Small intestine (tissue), 7 donors: ENCODE results near the gene HELZ. TPM values are rescaled to one million over a fixed set of nuclear protein-coding genes. Genes with fewer than 3 reads are reported as not detected.

Source experiments
- DNase-seq, 2 donors: peaks; one replicate each; pipeline versions ENCODE4 v3.0.0 to v3.0.0-alpha.2; 2013
- FAIRE-seq: peaks from 2 replicates; lab custom pipeline; 2012; peaks lifted over from hg19 to GRCh38; lab: Jason Lieb, UNC
- H3K27ac ChIP-seq, 3 donors: one replicate each; pipeline ENCODE4 v1.5.1; 2013; ENCODE audit warnings: low read length in 2 of 3, mild to moderate bottlenecking in 2 of 3, control low read depth in 1 of 3, inconsistent platforms in 1 of 3, low read depth in 1 of 3, moderate library complexity in 1 of 3
- H3K27me3 ChIP-seq, 3 donors: one replicate each; pipeline ENCODE4 v1.6.1; 2013; ENCODE audit warnings: low read length in 3 of 3, inconsistent platforms in 1 of 3; ENCODE audit not compliant: control insufficient read depth in 3 of 3, insufficient read depth in 3 of 3
- H3K36me3 ChIP-seq, 3 donors: one replicate each; pipeline ENCODE4 v1.6.1; 2013; ENCODE audit warnings: low read length in 3 of 3, inconsistent platforms in 1 of 3, low read depth in 1 of 3, mild to moderate bottlenecking in 1 of 3, moderate library complexity in 1 of 3; ENCODE audit not compliant: control insufficient read depth in 3 of 3, insufficient read depth in 2 of 3
- H3K4me1 ChIP-seq, 3 donors: one replicate each; pipeline ENCODE4 v1.6.1; 2013; ENCODE audit warnings: low read length in 2 of 3, inconsistent platforms in 1 of 3, low read depth in 1 of 3, mild to moderate bottlenecking in 1 of 3, moderate library complexity in 1 of 3; ENCODE audit not compliant: control insufficient read depth in 3 of 3, insufficient read depth in 2 of 3
- H3K4me3 ChIP-seq, 3 donors: one replicate each; pipeline ENCODE4 v1.5.1; 2013; ENCODE audit warnings: low read length in 3 of 3, control low read depth in 1 of 3, inconsistent platforms in 1 of 3, low read depth in 1 of 3, mild to moderate bottlenecking in 1 of 3, moderate library complexity in 1 of 3
- H3K9me3 ChIP-seq, 2 donors: one replicate each; pipeline ENCODE4 v1.6.1; 2013; ENCODE audit warnings: low read depth in 1 of 2, low read length in 1 of 2; ENCODE audit not compliant: control insufficient read depth in 2 of 2, insufficient read depth in 1 of 2
- WGBS, 3 donors: extraction: QIAGEN DNeasy Blood & Tissue Kit; methylation state at CpG; one replicate each; pipeline ENCODE4 v1.1.7; 2013; 5-methylcytosine and 5-hydroxymethylcytosine counted together
- polyA plus RNA-seq, 4 donors: library from polyadenylated mRNA; stranded (reverse) in 3 of 4; unstranded in 1 of 4; fragments of 200-250 nt in 3 of 4; fragments of 120-200 nt in 1 of 4; gene quantifications; one replicate each; pipeline versions ENCODE4 v1.2.1 to v1.2.3, GENCODE V29; 2013
- donor health status: healthy with polysubstance abuse.
- donor health status: control.
- donor health status: control.
- donor health status: Bipolar disorder and iron deficiency.
- donor health status: healthy.

The HELZ gene
- polyA plus RNA-seq, 4 donors: 2.7 to 27.3 (median 3.6) TPM

- no peak for DNase-seq
- no peak for FAIRE-seq
- WGBS, 3 donors: 71 to 75% (median 75%) methylated on average over 5 of the region's 5 CpGs
- H3K27me3 ChIP-seq: no peaks in the 10 kb centered on the region
- H3K4me3 ChIP-seq: no peak overlapping the region
- no peaks in the 10 kb centered on the region for H3K36me3 ChIP-seq
- no peaks in the 10 kb centered on the region for H3K9me3 ChIP-seq
- no peak overlapping the region for H3K27ac ChIP-seq
- H3K4me1 ChIP-seq: no peaks in the 10 kb centered on the region
Measured at GRCh38 chr17:67283731-67284516, 38.9 kb upstream of the HELZ start.

GRCh38 chr17:67281743-67282142 lies 36.7 kb upstream of the HELZ start:
- Histone ChIP-seq H3K36me3 (no peaks in the 10 kb centered on the region), H3K4me3 (no peak overlapping the region), H3K4me1 (no peaks in the 10 kb centered on the region), H3K27me3 (no peaks in the 10 kb centered on the region), H3K9me3 (no peaks in the 10 kb centered on the region), H3K27ac (no peak overlapping the region)
- WGBS, 3 donors: 74 to 81% (median 75%) methylated on average over 8 of the region's 8 CpGs
- FAIRE-seq: no peak
- no peak for DNase-seq

GRCh38 chr17:67281053-67281452 lies 36.1 kb upstream of the HELZ start:
- no peaks in the 10 kb centered on the region for H3K27me3 ChIP-seq
- H3K9me3 ChIP-seq: no peaks in the 10 kb centered on the region
- FAIRE-seq (no peak), DNase-seq (no peak)
- H3K27ac ChIP-seq: no peak overlapping the region
- H3K4me3 ChIP-seq: no peak overlapping the region
- 67 to 73% (median 69%) methylated on average over 3 of the region's 3 CpGs for WGBS, 3 donors
- no peaks in the 10 kb centered on the region for H3K36me3 ChIP-seq
- no peaks in the 10 kb centered on the region for H3K4me1 ChIP-seq

GRCh38 chr17:67280279-67280678 lies 35.3 kb upstream of the HELZ start:
- FAIRE-seq (no peak), DNase-seq (no peak)
- H3K9me3 ChIP-seq: no peaks in the 10 kb centered on the region
- no peaks in the 10 kb centered on the region for H3K4me1 ChIP-seq
- no peaks in the 10 kb centered on the region for H3K27me3 ChIP-seq
- H3K4me3 ChIP-seq: no peak overlapping the region
- H3K36me3 ChIP-seq: no peaks in the 10 kb centered on the region
- 85 to 90% (median 87%) methylated on average over 6 of the region's 6 CpGs for WGBS, 3 donors
- H3K27ac ChIP-seq: no peak overlapping the region

- Histone ChIP-seq H3K36me3 (no peaks in the 10 kb centered on the region), H3K4me1 (no peaks in the 10 kb centered on the region), H3K27me3 (no peaks in the 10 kb centered on the region), H3K27ac (no peak overlapping the region), H3K4me3 (no peak overlapping the region), H3K9me3 (peaks cover 0 to 2% of the 10 kb centered on the region in 2 donors)
- WGBS, 3 donors: 73 to 85% (median 81%) methylated on average over 7 of the region's 7 CpGs
- FAIRE-seq (no peak), DNase-seq (no peak)
Measured at GRCh38 chr17:67279115-67279514, 34.1 kb upstream of the HELZ start.

- Histone ChIP-seq H3K27ac (no peak overlapping the region), H3K27me3 (no peaks in the 10 kb centered on the region), H3K9me3 (peaks cover 0 to 2% of the 10 kb centered on the region in 2 donors), H3K4me1 (no peaks in the 10 kb centered on the region), H3K4me3 (no peak overlapping the region), H3K36me3 (no peaks in the 10 kb centered on the region)
- 89 to 93% (median 92%) methylated on average over 10 of the region's 10 CpGs for WGBS, 3 donors
- DNase-seq: no peak
- FAIRE-seq: no peak
Measured at GRCh38 chr17:67278363-67278762, 33.4 kb upstream of the HELZ start.

- no peak for DNase-seq
- no peak for FAIRE-seq
- no peaks in the 10 kb centered on the region for H3K4me1 ChIP-seq
- no peaks in the 10 kb centered on the region for H3K36me3 ChIP-seq
- no peaks in the 10 kb centered on the region for H3K27me3 ChIP-seq
- no peak overlapping the region for H3K27ac ChIP-seq
- peaks cover 0 to 2% of the 10 kb centered on the region in 2 donors for H3K9me3 ChIP-seq
- no peak overlapping the region for H3K4me3 ChIP-seq
- 51 to 60% (median 54%) methylated on average over 10 of the region's 10 CpGs for WGBS, 3 donors
Measured at GRCh38 chr17:67276075-67276474, 31.1 kb upstream of the HELZ start.

GRCh38 chr17:67274466-67274865 lies 29.5 kb upstream of the HELZ start:
- Histone ChIP-seq H3K36me3 (no peaks in the 10 kb centered on the region), H3K27me3 (no peaks in the 10 kb centered on the region), H3K27ac (no peak overlapping the region), H3K9me3 (peaks cover 0 to 2% of the 10 kb centered on the region in 2 donors), H3K4me3 (no peak overlapping the region), H3K4me1 (no peaks in the 10 kb centered on the region)
- no peak for FAIRE-seq
- 65 to 68% (median 68%) methylated on average over 5 of the region's 5 CpGs for WGBS, 3 donors
- DNase-seq: peak; percentile 17 to 43

- WGBS, 3 donors: 94 to 96% (median 96%) methylated on average over 2 of the region's 2 CpGs
- H3K36me3 ChIP-seq: no peaks in the 10 kb centered on the region
- FAIRE-seq (no peak), DNase-seq (no peak)
- no peak overlapping the region for H3K27ac ChIP-seq
- no peak overlapping the region for H3K4me3 ChIP-seq
- no peaks in the 10 kb centered on the region for H3K27me3 ChIP-seq
- no peaks in the 10 kb centered on the region for H3K4me1 ChIP-seq
- H3K9me3 ChIP-seq: peaks cover 0 to 2% of the 10 kb centered on the region in 2 donors
Measured at GRCh38 chr17:67273900-67274299, 28.9 kb upstream of the HELZ start.
